Measurements from ENCODE around the gene KDM5A.

DNA sequence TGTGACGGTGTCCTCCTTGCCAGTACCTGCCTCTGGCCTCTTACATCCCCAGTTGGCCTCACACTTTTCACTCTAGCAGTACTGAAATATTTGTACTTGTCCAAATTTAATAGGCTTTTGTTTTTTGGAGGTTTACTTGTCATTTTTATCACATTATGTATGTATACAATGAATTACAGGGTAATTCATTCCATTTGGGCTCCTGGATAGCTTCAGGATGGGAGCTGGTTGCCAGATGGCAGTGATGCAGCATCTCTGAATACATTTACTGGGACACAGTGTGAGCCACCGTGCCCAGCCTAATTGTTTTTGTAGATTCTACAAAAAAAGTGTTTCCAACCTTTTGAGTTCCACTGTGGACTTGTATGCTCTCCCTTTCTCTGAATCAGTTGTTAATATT, 25.7 kb upstream of the KDM5A start:
- no peak for TF ChIP-seq GATA3 (IDR thresholded peaks at IDR 0.05; ENCODE audit: low read depth, low read length)
- TF ChIP-seq GATA2 (IDR thresholded peaks at IDR 0.05; ENCODE audit: low read depth, low read length) = no peak
